HG03280 (cell line): ENCODE data around the gene TFAM.
A peak's percentile ranks its signal among the peaks of the same experiment; 100 is the strongest.

Experiments
- ATAC-seq: cut with Tn5 transposase; IDR thresholded peaks from one replicate; pipeline ENCODE4 v1.9.1; 2021; ENCODE audit warnings: mild to moderate bottlenecking, moderate library complexity; ENCODE audit not compliant: unreplicated experiment

The TFAM gene

GRCh38 chr10:58384999-58385783 is at the start of gene TFAM:
TFAM (plus strand) TSS chr10:58385410; CDS start chr10:58385548, 138 bp downstream.
- ATAC-seq: peak; percentile 87

GRCh38 chr10:58336242-58336641 is 49.0 kb upstream of the TFAM start:
- ATAC-seq: no peak

GRCh38 chr10:58341422-58341821 is 43.8 kb upstream of the TFAM start:
- ATAC-seq: no peak

- ATAC-seq: no peak
These were observed 43.3 kb upstream of the TFAM start for GRCh38 chr10:58341947-58342346.

GRCh38 chr10:58347967-58348366 is 37.2 kb upstream of the TFAM start:
- ATAC-seq: no peak

GRCh38 chr10:58348571-58349033 is 36.6 kb upstream of the TFAM start:
- no peak for ATAC-seq

- no peak for ATAC-seq
These were observed 35.2 kb upstream of the TFAM start for GRCh38 chr10:58350023-58350422.

- no peak for ATAC-seq
These were observed 34.4 kb upstream of the TFAM start for GRCh38 chr10:58350619-58351323.

GRCh38 chr10:58351616-58352578 is 33.3 kb upstream of the TFAM start:
- ATAC-seq: no peak

- ATAC-seq: no peak
These were observed 32.1 kb upstream of the TFAM start for GRCh38 chr10:58352956-58353610.

- no peak for ATAC-seq
These were observed 28.5 kb upstream of the TFAM start for GRCh38 chr10:58356756-58357155.

- ATAC-seq: no peak
These were observed 26.8 kb upstream of the TFAM start for GRCh38 chr10:58358314-58358933.

GRCh38 chr10:58358947-58359346 is 26.3 kb upstream of the TFAM start:
- no peak for ATAC-seq

- no peak for ATAC-seq
These were observed 25.7 kb upstream of the TFAM start for GRCh38 chr10:58359541-58359940.

GRCh38 chr10:58360412-58361004 is 24.7 kb upstream of the TFAM start:
- no peak for ATAC-seq

- no peak for ATAC-seq
These were observed 23.9 kb upstream of the TFAM start for GRCh38 chr10:58361353-58361752.

- ATAC-seq: no peak
These were observed 23.0 kb upstream of the TFAM start for GRCh38 chr10:58362027-58362789.

- ATAC-seq: no peak
These were observed 18.1 kb upstream of the TFAM start for GRCh38 chr10:58367069-58367468.

GRCh38 chr10:58371473-58371872 is 13.7 kb upstream of the TFAM start:
- ATAC-seq: no peak
